Activated CD4-positive, alpha-beta T cell treated with anti-CD3 and anti-CD28 coated beads for 36 hours (primary cell): ENCODE measurements around the gene RING1. TPM values are rescaled to one million over a fixed set of nuclear protein-coding genes. Genes with fewer than 3 reads are reported as not detected.
"Not testable (repeated sequence)": the region's sequence is repeated elsewhere in the genome, so short reads cannot be mapped to it uniquely, and the experiment has no call there.

ENCODE experiments used
- ATAC-seq: fragments of 200-7000 bp; cut with Tn5 transposase; one replicate; pipeline ENCODE4 v1.10.0; 2021; ENCODE audit warnings: mild to moderate bottlenecking, moderate library complexity
- CTCF ChIA-PET: fragments of 350-600 bp; sonication (Branson Sonifier 250); formaldehyde crosslinking; loops from one replicate; lab custom pipeline; 2021; ENCODE audit warnings: antibody characterized with exemption; lab: Charles Lee
- POLR2A ChIA-PET: fragments of 350-600 bp; sonication (Branson Sonifier 250); formaldehyde crosslinking; loops from one replicate; lab custom pipeline; 2021; ENCODE audit warnings: antibody characterized with exemption, inconsistent platforms; lab: Charles Lee
- DNase-seq: peaks from one replicate; pipeline ENCODE4 v3.0.0-alpha.2; 2020
- H3K27ac Mint-ChIP-seq: one replicate; pipeline ENCODE4 v1.8.0; 2021; ENCODE audit warnings: mixed read lengths
- H3K27me3 Mint-ChIP-seq: one replicate; pipeline ENCODE4 v1.8.0; 2021; ENCODE audit warnings: mixed read lengths
- H3K36me3 Mint-ChIP-seq: one replicate; pipeline ENCODE4 v1.8.0; 2021; ENCODE audit warnings: low read depth, mixed read lengths
- H3K4me1 Mint-ChIP-seq: one replicate; pipeline ENCODE4 v1.8.0; 2021; ENCODE audit warnings: mixed read lengths
- H3K4me3 Mint-ChIP-seq: one replicate; pipeline ENCODE4 v1.8.0; 2021; ENCODE audit warnings: mild to moderate bottlenecking, moderate library complexity, mixed read lengths
- H3K9me3 Mint-ChIP-seq: one replicate; pipeline ENCODE4 v1.8.0; 2021; ENCODE audit warnings: low read depth, mixed read lengths
- intact Hi-C, 2 experiments: fragments of 100-400 bp; cut with DNase I in 1 of 2; cut with micrococcal nuclease in 1 of 2; formaldehyde crosslinking; loops; one replicate each; pipeline versions ENCODE4 v1.14.2 to v1.15.1; 2022 to 2024; cut with DNase I, micrococcal nuclease
- total RNA-seq, 2 experiments: library from RNA; stranded (reverse); gene quantifications; one replicate each; pipeline ENCODE4 v1.2.3, GENCODE V29; 2021

RING1 gene
- total RNA-seq, 2 experiments from 2014 or later, result 28.3 to 39.3 TPM

GRCh38 chr6:33226503-33227120, 18.3 kb downstream of the RING1 start:
- H3K4me3 Mint-ChIP-seq, DNase-seq, intact Hi-C loops, H3K9me3 Mint-ChIP-seq, H3K27ac Mint-ChIP-seq, H3K4me1 Mint-ChIP-seq, H3K36me3 Mint-ChIP-seq, ATAC-seq: not testable (repeated sequence)
- POLR2A ChIA-PET, result interaction anchor here (0.6 kb wide), 1 partner anchor 10 kb away, joined by 4 read pairs; no protein-coding TSS in a partner anchor
- peaks cover 22% of the 10 kb centered on the region for H3K27me3 Mint-ChIP-seq
- CTCF ChIA-PET, result interaction anchor here (0.6 to 1.0 kb wide), 4 partner anchors 8 to 66 kb away, joined by 3 to 4 read pairs (median 4); no protein-coding TSS in a partner anchor

GRCh38 chr6:33235221-33235634, 26.9 kb downstream of the RING1 start:
- intact Hi-C loops, result no loop called here
- ChIA-PET CTCF (interaction anchor here (0.7 kb wide), 1 partner anchor 70 kb away, joined by 3 read pairs; no protein-coding TSS in a partner anchor), POLR2A (no interaction called here)
- no peaks in the 10 kb centered on the region for H3K9me3 Mint-ChIP-seq
- H3K4me1 Mint-ChIP-seq, result no peaks in the 10 kb centered on the region
- ATAC-seq, result no peak
- no peak overlapping the region for H3K4me3 Mint-ChIP-seq
- H3K27ac Mint-ChIP-seq, result no peak overlapping the region
- no peak for DNase-seq
- H3K27me3 Mint-ChIP-seq, result peaks cover 26% of the 10 kb centered on the region
- no peaks in the 10 kb centered on the region for H3K36me3 Mint-ChIP-seq

DNA sequence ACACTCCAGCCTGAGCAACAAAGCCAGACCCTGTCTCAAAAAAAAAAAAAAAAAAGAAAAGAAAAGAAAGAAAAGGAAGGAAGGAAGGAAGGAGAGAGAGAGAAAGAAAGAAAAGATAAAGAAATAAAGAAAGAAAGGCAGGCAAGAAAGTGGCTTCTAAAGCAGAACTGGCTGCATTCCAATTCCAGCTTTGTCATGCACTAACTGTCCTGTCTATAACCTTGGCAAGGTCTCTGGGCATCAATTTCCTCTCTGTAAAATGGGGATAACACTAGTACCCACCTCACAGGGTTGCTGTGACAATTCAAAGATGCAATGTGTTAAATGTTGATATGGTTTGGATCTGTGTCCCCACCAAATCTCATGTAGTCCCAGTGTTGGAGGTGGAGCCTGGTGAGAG, 28.0 kb downstream of the RING1 start:
- ChIA-PET CTCF (interaction anchor here (0.5 to 0.8 kb wide), 4 partner anchors 10 to 98 kb away, joined by 3 to 6 read pairs (median 4); no protein-coding TSS in a partner anchor), POLR2A (interaction anchor here (0.6 kb wide), 1 partner anchor 10 kb away, joined by 4 read pairs; no protein-coding TSS in a partner anchor)
- ATAC-seq, result no peak
- no peak for DNase-seq
- Mint-ChIP-seq H3K27me3 (peaks cover 26% of the 10 kb centered on the region), H3K36me3 (no peaks in the 10 kb centered on the region), H3K4me1 (peaks cover 3% of the 10 kb centered on the region), H3K4me3 (no peak overlapping the region), H3K9me3 (no peaks in the 10 kb centered on the region), H3K27ac (no peak overlapping the region)
- intact Hi-C loops, result no loop called here

GRCh38 chr6:33236852-33237251, 28.6 kb downstream of the RING1 start:
- ATAC-seq (no peak), DNase-seq (no peak)
- intact Hi-C loops, result no loop called here
- Mint-ChIP-seq H3K36me3 (no peaks in the 10 kb centered on the region), H3K9me3 (no peaks in the 10 kb centered on the region), H3K27ac (no peak overlapping the region), H3K4me3 (no peak overlapping the region), H3K4me1 (peaks cover 5% of the 10 kb centered on the region), H3K27me3 (peaks cover 23% of the 10 kb centered on the region)
- CTCF ChIA-PET, result interaction anchor here (0.8 kb wide), 1 partner anchor 11 kb away, joined by 3 read pairs; no protein-coding TSS in a partner anchor
- POLR2A ChIA-PET, result interaction anchor here (0.6 kb wide), 1 partner anchor 11 kb away, joined by 4 read pairs; no protein-coding TSS in a partner anchor

GRCh38 chr6:33237741-33238140, 29.4 kb downstream of the RING1 start:
- Mint-ChIP-seq H3K9me3 (no peaks in the 10 kb centered on the region), H3K4me3 (no peak overlapping the region), H3K4me1 (peaks cover 11% of the 10 kb centered on the region), H3K27ac (no peak overlapping the region), H3K36me3 (no peaks in the 10 kb centered on the region), H3K27me3 (peaks cover 24% of the 10 kb centered on the region)
- POLR2A ChIA-PET, result no interaction called here
- DNase-seq (no peak), ATAC-seq (no peak)
- intact Hi-C loops, result no loop called here
- CTCF ChIA-PET, result interaction anchor here (0.6 to 1.2 kb wide), 2 partner anchors 223 to 258 kb away, joined by 3 read pairs; no protein-coding TSS in a partner anchor

DNA sequence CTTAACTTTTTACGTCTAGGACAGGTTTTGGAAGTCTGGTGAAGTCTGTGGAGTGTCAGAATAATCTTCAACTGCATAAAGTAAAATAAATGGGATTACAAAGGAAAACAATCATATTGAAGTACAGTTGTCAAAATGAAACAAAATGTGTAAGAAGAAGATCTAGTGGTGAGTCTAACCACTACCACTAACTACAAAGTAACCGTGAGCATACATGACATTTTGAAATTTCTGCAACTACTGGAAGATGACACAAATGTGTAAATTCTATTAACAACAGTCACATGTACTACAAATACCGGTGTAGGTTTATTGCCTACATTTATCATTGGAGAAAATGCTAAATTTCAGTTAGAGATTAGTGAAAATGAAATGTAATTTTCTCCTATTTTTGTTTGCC, 33.7 kb downstream of the RING1 start:
- no peaks in the 10 kb centered on the region for H3K9me3 Mint-ChIP-seq
- no peak overlapping the region for H3K27ac Mint-ChIP-seq
- intact Hi-C loops, result loop anchor here in 1 of 2 experiments (1.0 kb wide), 2 partner anchors 37 to 45 kb away; no protein-coding TSS in a partner anchor
- peak overlapping the region; percentile 35 for H3K4me3 Mint-ChIP-seq
- H3K27me3 Mint-ChIP-seq, result peaks cover 19% of the 10 kb centered on the region
- DNase-seq (no peak), ATAC-seq (peak; percentile 94)
- H3K36me3 Mint-ChIP-seq, result no peaks in the 10 kb centered on the region
- CTCF ChIA-PET, result no interaction called here
- H3K4me1 Mint-ChIP-seq, result peaks cover 11% of the 10 kb centered on the region
- POLR2A ChIA-PET, result no interaction called here

- ATAC-seq, result no peak
- intact Hi-C loops, result no loop called here
Measured at GRCh38 chr6:33243476-33243875, 35.2 kb downstream of the RING1 start.

GRCh38 chr6:33247977-33248642, 39.8 kb downstream of the RING1 start:
- Mint-ChIP-seq H3K4me3 (peak overlapping the region; percentile 91), H3K27ac (peak overlapping the region; percentile 96), H3K9me3 (no peaks in the 10 kb centered on the region), H3K36me3 (peaks cover 23% of the 10 kb centered on the region), H3K27me3 (peaks cover 6% of the 10 kb centered on the region), H3K4me1 (peaks cover 41% of the 10 kb centered on the region)
- CTCF ChIA-PET, result interaction anchor here (0.5 to 8.3 kb wide), 42 partner anchors 9 to 283 kb away, joined by 3 to 77 read pairs (median 4); partner anchors contain the start of genes B3GALT4, HSD17B8, PFDN6 and RGL2
- intact Hi-C loops, result loop anchor here (1.0 to 2.0 kb wide), 8 partner anchors 43 to 280 kb away; partner anchors contain the start of gene BRD2 (in 1 of the 2)
- ATAC-seq (peak; percentile 27), DNase-seq (peak; percentile 96)
- POLR2A ChIA-PET, result interaction anchor here (0.7 to 2.9 kb wide), 11 partner anchors 20 to 1053 kb away, joined by 3 to 19 read pairs (median 3); partner anchors contain the start of genes B3GALT4, HSD17B8, RPS18 and VPS52

More at GRCh38 chr6:33243476-33243875, 35.2 kb downstream of the RING1 start:
- DNase-seq, result no peak
- H3K27me3 Mint-ChIP-seq, result peaks cover 15% of the 10 kb centered on the region
- ChIA-PET CTCF (interaction anchor here (0.7 to 1.6 kb wide), 4 partner anchors 46 to 311 kb away, joined by 3 to 6 read pairs (median 3); no protein-coding TSS in a partner anchor), POLR2A (no interaction called here)
- H3K36me3 Mint-ChIP-seq, result no peaks in the 10 kb centered on the region
- no peak overlapping the region for H3K4me3 Mint-ChIP-seq
- H3K4me1 Mint-ChIP-seq, result peaks cover 17% of the 10 kb centered on the region
- H3K27ac Mint-ChIP-seq, result no peak overlapping the region
- H3K9me3 Mint-ChIP-seq, result no peaks in the 10 kb centered on the region

DNA sequence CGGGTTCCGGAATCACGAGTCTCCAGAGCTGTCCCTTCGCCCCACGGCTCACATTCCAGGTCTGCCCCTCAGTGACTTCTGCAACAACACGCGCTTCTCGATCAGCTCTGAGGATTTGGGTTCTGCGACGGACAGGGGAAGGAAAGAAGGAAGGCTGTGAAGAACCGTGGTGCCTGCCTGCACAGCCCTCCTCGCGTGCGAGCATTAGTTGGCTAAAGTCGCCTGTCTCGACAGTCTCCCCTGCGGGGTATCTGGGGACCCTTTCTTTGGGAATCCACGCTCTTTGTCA, 40.3 kb downstream of the RING1 start:
- no peak for DNase-seq
- POLR2A ChIA-PET, result interaction anchor here (0.7 to 2.9 kb wide), 10 partner anchors 20 to 1053 kb away, joined by 3 to 19 read pairs (median 4); partner anchors contain the start of genes B3GALT4, HSD17B8, RPS18 and VPS52
- Mint-ChIP-seq H3K27me3 (peaks cover 3% of the 10 kb centered on the region), H3K4me3 (peak overlapping the region; percentile 91), H3K9me3 (no peaks in the 10 kb centered on the region), H3K4me1 (peaks cover 41% of the 10 kb centered on the region), H3K27ac (peak overlapping the region; percentile 96), H3K36me3 (peaks cover 23% of the 10 kb centered on the region)
- intact Hi-C loops, result loop anchor here (1.0 to 2.0 kb wide), 8 partner anchors 43 to 280 kb away; partner anchors contain the start of gene BRD2 (in 1 of the 2)
- peak; percentile 10 for ATAC-seq
- CTCF ChIA-PET, result interaction anchor here (0.7 to 8.3 kb wide), 39 partner anchors 9 to 283 kb away, joined by 3 to 77 read pairs (median 5); partner anchors contain the start of genes B3GALT4, HSD17B8, PFDN6 and RING1

- POLR2A ChIA-PET, result interaction anchor here (0.7 to 2.9 kb wide), 12 partner anchors 23 to 1259 kb away, joined by 3 to 19 read pairs (median 6); partner anchors contain the start of genes B3GALT4, HSD17B8, RING1 and RPS18
- peaks cover 41% of the 10 kb centered on the region for H3K4me1 Mint-ChIP-seq
Measured at GRCh38 chr6:33248932-33249731, 40.8 kb downstream of the RING1 start.

More at GRCh38 chr6:33248932-33249731, 40.8 kb downstream of the RING1 start:
- Mint-ChIP-seq H3K4me3 (peak overlapping the region; percentile 91), H3K27me3 (peaks cover 3% of the 10 kb centered on the region), H3K9me3 (no peaks in the 10 kb centered on the region), H3K36me3 (peaks cover 23% of the 10 kb centered on the region), H3K27ac (peak overlapping the region; percentile 96)
- ATAC-seq, result peak; percentile 93
- intact Hi-C loops, result loop anchor here (1.0 to 2.0 kb wide), 19 partner anchors 22 to 396 kb away; partner anchors contain the start of genes VPS52 (in 2 of the 2), BRD2 (in 1 of the 2), KIFC1 (in 1 of the 2) and PFDN6 (in 1 of the 2)
- peak; percentile 99 for DNase-seq
- CTCF ChIA-PET, result interaction anchor here (0.6 to 8.3 kb wide), 44 partner anchors 10 to 939 kb away, joined by 3 to 77 read pairs (median 4); partner anchors contain the start of genes B3GALT4, HSD17B8, PFDN6 and RING1
